HPDE6-E6E7 (cell line): ENCODE measurements around the gene ATP6V0B.

ENCODE experiments used
- DNase-seq: peaks from one replicate; pipeline ENCODE4 v3.0.0; 2011; ENCODE audit warnings: missing footprints; ENCODE audit errors: extremely low spot score

Gene ATP6V0B

DNA sequence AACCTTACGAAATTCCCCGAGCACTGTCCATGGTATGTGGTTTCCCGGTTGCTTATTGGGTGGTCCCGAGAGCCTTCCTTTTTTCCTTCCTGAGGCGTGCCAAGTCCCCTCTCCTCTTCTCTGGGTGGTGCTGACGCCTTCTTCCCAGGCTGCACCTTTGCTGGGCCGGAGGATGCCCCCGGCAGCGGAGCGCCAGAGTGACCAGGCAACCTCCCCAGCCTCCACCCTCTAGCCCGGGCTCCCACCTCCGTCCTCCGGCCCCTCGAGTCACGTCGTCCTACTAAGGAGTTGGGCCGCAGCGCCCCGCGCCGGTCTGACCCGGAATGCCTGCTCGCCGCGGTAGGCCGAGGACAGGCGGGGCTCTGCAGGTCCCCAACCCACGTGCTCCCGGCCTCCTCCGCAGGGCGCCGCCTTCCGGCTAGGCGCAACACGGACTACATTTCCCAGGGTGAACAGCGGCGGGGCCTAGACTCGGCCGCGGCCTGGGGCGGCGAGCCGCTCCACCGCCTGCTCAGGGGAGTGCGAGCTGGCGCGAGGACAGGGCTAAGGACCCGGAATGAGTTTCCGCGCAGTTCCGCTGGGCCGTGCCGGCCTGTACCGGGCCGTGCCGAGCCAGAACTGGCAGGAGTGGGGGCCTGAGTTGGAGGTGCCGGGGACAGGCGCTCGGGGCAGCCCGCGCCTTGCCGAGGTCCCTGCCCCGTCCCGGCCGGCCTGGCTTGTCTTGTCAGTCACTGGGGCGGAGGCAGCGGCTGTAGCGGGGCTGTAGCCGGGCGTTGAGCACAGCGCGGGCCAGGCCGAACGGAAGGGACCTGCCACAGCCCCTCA is 28.3 kb upstream of the ATP6V0B start, which contains the start of gene IPO13:
Gene IPO13, plus strand, starts transcription at position 715 of the 825 bp plus-strand sequence. CDS start 651 bp downstream, outside the sequence.
- peak; percentile 94 for DNase-seq

DNA sequence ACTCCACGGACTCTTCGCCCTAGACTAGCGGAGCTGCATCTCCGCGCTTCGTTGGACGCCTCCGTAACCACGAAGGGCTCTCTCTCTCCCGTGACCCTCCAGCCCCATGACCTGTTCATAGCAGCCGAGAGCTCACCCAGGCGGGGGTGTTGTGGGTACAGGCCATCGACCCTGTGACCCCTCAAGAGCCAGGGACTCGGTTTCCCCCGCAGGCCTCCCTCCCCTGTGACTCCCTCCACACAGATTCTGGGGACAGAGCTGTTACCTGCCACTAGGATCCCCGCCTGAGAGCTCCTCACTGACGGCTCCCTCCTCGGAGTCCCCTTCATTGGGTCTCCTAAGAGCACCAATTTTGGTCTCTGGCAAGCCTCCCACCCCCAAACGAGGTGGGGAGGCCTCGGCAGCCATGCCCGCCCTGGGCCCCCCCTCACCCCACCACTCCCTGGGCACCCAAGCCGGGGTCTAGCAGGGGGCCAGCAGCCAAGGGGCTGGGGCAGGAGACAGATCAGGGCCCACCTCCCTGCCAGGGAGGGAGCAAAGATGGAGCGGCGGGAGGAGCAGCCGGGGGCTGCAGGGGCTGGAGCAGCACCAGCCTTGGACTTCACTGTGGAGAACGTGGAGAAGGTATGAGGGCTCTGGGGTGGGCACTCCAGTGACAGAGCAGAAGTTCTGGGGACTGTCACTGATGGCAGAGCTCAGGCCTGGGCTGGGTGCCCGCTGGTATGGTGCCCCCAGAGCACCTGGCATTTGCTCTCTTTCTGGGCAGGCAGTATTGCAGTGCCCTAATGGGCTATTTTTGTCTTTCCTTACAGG is 27.5 kb upstream of the ATP6V0B start:
- DNase-seq = no peak

DNA sequence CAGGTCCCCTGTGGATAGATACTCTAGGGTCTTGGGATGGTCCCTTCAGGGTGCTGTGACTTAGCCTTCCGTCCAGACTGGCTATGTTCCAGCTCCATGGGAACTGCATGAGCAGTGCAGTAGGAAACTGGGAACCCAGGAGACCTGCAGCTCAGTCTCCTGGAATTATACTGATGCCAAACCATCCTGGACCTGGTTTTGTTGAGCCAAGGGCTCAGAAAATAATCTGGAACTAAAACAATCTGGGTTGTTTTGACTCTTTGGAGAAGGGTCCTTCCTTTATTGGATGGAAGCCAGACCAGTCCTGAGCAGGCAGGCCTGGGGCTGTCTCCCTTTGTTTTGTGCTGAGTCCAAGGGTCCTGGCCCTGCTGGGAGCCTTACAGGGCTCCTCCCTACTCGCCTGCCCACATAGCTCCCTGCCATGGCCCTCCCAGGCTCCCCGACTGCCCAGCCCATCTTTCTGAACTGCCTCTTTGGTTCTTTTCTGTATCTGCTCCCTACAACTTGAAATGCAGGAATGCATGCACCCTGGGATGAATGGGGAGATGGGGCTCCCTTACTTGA is 26.8 kb upstream of the ATP6V0B start:
- no peak for DNase-seq

DNA sequence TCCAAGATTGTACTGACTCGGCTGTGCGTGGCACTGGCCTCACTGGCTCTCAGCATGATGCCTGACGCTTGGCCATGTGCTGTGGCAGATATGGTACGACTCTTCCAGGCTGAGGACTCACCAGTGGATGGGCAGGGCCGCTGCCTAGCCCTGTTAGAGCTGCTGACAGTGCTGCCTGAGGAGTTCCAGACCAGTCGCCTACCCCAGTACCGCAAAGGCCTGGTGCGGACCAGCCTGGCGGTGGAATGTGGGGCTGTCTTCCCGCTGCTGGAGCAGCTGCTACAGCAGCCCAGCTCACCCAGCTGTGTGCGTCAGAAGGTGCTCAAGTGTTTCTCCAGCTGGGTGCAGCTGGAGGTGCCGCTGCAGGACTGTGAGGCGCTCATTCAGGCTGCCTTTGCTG is 25.1 kb upstream of the ATP6V0B start:
- DNase-seq = no peak

DNA sequence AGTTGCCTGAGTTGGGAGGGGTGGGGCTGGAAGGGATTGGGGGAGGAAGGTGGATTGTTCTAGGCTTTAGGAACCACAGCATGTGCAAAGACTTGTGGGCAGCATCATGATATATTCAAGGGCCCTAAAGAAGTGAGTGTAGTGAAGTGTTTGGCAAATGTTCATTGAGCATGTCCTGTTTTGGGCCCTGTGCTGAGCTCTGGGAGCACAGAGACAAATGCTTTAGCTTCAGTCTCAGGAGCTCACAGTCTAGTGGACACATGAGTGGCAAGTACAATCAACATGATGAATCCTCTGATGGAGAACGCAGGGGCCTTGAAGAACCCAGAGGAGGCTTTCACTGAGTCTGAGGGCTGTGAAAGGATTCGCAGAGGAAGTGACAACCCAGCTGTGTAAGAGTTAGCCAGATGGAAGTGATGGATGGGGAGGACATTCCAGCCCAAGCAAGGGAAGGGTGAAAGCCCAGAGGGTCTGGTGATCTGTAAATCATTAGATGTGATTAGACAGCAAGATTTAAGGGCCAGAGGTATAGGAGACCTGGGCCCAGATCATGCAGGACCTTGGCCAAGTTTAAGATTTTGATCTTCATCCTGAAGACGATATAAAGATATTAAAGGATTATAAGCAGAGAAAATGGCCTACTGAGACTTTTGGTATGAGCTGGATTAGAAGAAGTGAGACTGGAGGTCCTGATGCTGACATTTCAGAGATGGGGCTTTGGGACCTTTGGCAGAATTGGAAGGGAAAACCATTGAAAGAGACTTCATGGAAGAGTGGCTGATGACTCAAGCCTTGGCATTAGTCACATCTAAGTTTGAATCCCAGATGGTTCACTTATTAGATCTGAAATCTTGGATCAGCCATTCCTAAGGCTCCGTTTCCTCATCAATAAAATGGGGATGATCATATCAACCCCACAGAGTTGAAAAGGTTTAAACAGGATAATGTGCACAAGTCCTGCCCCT is 23.5 kb upstream of the ATP6V0B start:
- no peak for DNase-seq

DNA sequence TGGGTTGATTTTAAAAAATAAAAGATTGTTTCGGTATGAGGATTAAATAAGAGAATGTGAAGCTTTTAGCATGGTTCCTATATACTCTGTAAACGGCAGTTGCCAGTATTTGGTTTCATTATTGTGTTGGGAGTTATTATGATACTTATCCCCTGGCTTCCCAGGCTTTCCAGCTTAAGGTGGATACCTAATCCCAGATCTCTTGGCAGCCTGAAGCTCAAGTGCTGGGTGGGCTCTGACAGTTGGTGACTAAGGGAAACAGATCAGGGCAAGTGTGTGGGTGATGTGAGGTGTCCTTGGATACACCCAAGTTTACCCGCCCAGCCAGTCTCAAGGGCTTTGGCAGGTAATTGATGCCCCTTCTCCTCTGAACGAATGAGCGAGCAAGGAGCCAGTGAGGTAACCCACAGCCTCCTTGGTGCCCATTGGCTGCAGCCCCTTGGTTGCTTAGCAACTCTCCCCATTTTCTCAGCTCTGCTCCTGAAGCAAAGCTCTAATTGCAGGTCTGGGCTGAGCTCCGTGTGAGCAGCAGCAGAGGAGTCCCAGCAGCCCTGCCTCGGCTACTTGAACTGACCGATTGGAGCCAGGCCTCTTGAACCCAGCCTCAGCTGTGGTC is 21.9 kb upstream of the ATP6V0B start:
- DNase-seq = no peak

DNA sequence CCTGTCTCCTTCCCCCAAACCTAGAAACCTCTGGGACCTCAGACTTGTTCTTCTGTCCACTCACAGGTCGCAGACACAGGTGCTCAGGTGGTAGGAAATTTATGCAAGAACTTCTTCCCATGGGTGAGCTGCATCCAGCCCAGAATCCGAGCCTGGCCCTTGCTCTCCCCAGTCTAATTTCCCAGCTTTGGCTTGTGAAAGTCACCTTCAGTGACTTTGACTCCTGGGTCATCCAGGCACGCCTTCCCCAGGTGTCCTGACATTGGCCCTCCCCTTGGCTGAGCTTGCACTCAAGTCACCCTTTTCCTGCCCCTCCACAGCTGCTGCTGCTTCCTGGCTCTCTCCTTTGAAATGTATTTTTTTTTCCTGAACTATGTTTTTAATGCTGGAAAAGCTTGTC is 21.4 kb upstream of the ATP6V0B start:
- no peak for DNase-seq

DNA sequence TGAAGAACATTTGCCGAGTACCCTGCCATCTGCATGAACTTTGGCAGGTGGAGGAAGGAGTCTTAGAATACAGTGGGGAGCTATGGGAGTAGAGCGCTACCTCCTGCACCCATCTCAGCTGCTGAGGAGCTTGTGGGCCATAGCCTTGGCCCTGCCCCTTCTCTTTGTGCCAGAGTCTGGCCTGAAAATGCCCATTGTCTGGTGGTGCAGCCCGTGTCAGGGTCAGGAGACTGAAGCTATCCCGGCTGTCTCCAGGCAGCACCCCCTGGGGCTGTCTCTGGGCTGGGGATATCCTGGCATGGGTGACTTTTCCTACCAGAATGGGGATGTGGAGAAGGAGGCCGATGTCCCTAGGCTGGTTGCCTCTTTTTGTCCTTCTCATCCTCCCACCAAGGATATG is 20.7 kb upstream of the ATP6V0B start:
- DNase-seq = no peak

DNA sequence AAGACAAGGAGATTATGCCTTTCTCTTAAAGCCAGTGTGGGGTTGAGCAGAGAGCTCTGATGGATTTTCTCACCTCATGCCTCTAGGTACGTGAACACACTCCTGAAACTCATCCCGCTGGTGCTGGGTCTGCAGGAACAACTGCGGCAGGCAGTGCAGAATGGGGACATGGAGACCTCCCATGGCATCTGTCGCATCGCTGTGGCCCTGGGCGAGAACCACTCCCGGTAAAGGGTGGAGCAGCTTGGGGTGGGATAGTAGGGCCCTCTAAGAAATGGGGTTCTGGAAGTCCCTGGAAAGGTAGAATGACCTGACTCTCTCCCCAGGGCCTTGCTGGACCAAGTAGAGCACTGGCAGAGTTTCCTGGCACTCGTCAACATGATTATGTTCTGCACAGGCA is 18.5 kb upstream of the ATP6V0B start:
- DNase-seq = no peak

DNA sequence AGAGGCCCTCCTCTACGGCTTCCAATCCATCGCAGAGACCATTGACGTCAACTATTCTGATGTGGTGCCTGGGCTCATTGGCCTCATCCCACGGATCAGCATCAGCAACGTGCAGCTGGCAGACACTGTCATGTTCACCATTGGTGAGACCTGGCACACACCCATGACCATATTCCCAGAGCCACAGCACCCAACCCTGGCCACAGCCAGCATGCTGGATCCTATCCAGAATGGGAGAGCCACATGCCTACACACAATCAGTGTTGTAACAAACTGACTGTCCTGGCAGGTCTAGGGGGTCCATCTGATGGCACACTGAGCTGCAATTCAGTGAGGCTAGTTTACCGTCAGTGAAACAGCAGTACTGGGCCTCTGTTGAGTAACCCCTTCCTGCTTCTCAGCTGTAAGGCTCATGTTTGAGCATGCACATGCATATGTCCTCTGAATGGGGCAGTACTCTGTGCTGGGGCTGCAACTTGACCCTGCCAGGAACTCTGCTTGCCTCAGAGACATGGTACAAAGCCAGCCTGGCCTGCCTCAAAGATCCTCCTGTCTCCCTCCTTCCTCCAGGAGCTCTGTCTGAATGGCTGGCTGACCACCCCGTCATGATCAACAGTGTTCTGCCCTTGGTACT is 17.2 kb upstream of the ATP6V0B start:
- DNase-seq = no peak

DNA sequence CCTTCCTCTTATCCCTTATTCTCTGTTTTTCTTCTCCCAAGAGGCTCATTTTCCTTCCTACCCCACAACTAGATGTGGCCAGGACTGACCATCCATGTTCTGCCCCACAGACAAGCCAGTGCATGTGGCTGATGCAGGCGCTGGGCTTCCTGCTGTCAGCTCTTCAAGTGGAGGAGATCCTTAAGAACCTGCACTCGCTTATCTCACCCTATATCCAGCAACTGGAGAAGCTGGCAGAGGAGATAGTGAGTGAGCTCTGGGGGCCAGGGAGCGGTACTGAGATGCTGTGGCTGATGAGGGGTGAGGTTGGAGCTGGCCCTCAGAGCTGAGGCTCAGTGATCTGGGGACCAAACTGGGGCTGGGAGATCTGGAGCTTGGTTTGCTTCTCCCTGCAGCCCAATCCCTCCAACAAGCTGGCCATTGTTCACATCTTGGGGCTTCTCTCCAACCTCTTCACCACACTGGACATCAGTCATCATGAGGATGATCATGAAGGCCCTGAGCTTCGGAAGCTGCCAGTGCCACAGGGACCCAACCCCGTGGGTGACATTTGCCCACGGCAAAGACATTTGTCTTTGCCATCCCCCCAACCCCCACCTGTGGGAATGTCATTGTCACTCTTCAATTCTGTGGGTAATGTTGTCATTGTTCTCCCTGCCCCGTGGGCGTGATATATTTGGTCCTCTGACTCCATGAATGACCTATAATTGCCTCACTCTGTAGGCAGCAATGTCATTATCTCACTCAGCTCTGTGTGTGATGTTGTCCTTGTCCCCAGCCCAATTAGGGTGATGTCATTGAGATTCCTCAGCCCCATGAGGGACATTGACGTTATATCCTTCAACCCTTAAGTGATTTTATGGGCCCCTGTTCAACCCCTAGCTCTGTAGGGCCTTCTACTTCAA is 16.2 kb upstream of the ATP6V0B start:
- DNase-seq = no peak

DNA sequence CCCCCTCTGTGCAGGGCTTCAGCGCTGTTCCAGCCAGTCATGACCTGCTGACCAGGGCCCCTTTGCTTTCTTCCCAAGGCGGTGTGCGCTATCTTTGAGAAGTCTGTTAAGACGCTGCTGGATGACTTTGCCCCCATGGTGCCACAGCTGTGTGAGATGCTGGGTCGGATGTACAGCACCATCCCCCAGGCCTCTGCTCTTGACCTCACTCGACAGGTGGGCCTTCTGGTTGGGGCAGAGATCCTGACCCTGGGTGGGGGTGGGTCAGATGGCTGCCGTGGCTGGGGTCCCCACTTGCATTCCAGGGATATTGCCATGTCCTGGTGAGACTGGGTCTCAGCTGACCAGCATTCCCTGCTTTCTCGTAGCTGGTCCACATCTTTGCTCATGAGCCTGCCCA is 14.0 kb upstream of the ATP6V0B start:
- DNase-seq = no peak

DNA sequence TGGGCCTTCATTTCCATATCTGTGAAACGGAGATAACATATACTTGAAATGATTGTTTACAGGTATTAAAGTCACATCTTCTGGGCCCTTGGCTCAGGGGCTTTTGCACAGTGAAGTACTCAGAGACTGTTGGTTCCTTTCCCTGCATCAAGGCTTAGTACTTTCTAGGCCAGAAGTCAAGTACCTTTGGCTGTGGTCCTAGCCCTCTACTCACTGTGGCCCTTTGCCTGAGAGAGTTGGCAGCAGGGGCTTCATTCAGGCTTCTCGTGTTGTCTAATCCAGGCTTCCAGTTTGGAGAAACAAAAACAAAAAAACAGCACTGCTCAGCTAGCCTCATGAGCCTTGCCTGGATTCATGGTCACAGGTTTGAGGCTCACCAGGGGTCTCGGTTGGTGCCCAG is 13.1 kb upstream of the ATP6V0B start:
- no peak for DNase-seq

DNA sequence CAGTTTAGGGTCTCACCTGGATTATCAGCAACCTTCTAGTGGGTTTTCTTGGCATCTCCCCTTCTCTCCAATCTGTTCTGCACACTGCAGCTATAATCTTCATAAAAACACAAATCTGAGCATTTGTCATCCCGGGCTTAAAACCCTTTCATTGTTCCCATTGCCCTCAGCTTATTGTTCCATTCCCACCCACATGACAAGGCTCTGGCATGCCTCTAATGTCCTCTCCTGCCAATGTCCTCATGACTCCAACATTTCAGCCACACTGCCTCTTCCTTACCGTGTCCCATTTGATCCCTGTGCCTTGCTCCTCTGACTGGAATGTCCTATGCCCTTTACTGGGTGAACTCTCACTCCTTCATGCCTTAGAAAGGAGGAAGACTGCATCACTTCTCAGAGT is 12.4 kb upstream of the ATP6V0B start:
- DNase-seq = no peak

DNA sequence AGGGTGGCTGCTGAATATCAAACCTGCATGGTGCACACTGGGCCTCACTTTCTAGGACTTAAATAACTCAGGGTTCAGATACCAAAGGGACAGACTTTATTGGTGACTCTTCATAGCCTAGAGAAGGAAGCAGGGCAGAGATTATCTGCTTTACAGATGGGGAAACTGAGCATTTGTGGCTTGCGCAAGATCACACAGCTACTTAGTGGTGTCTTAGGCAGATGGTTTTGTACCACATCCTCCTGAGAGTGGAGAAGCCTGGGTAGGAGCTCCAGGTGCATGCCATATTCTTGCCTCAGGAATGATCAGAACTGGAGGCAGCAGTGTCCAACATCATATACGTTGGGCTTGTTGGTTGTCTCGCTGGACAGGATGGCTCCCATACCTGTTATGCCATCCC is 11.8 kb upstream of the ATP6V0B start:
- DNase-seq = no peak

DNA sequence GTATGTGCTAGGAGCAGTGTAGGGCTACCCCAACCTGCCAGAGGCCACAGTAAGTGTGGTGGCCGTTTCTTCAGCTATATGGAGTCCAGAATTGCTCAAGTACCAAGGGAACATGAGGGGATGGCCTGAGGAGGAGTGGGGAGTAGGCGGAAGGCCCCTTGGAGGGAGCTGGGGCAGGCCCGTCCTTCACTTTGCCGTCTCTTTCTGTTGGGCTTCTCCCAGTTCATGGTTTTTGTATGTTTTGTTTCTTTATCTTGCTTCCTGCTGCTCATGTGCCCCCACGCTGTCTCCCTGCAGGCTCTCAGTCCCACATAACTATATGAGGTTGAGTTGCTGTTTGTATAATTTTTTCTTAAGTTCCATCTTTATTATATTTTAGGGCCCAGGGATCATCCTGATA is 10.9 kb upstream of the ATP6V0B start:
- DNase-seq = no peak

DNA sequence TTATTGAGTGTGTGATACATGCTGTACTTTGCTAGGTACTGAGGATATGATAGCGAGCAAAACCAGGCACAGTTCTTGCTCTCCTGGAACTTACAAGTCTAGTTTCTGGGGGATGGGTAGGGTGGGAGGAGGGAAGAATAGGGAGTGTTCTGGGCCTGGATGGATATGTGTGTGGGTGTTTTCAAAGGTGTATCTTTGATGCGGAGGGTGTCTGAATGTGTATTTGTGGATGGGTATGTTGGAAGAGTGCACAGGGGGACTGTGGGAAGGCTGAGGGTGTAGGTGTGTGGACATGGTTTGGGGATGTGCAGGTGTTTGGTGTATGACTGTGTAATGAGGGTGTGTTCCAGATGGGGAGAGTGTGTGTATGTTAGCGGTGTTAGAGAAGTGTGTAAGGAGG is 9.4 kb upstream of the ATP6V0B start:
- no peak for DNase-seq

DNA sequence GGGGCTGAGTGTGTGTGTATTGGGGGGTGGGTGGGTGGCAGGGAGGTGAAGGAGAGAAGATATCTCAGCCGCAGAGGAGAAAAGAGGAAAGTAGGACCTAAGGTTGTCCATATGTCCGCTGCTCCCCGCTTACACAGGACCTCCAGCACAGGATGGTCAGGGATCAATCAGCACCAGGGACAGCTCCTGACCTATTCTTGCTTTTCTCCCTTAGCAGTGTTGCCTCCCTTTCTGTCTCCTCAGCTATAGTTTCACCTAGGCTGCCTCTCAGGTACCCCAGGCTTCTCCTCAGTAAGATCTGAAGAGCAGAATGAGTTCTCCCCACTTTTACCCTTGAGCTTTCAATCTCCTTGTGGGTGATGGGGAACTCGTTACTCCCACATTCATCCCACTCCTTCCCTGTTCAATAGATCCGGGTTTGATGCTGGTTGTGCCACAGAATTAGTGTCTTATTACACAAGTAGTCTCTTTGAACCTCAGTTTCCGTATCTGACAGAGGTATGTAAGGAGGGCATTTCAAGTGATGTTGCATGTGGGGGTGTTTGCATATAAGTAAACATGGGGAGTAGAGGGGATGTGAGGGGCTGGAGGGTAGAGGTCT is 6.3 kb upstream of the ATP6V0B start:
- no peak for DNase-seq

DNA sequence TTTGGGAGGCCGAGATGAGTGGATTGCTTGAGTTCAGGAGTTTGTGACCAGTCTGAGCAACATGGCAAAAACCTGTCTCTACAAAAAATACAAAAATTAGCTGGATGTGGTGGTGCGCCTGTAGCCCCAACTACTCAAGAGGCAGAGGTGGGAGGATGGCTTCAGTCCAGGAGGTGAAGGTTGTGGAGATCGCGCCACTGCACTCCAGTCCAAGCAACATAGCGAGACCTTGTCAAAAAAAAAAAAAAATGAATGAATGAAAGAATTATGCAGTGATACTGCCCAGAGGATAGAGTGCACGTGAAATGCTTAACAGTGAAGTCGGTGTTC is 5.4 kb upstream of the ATP6V0B start:
- no peak for DNase-seq
